Activated CD4-positive, alpha-beta T cell treated with anti-CD3 and anti-CD28 coated beads, Interleukin-2, amount 10 ng/mL, durations not matched to agents 24 days and 14 days (primary cell): ENCODE results near the gene TUBA1C. TPM values are rescaled to one million over a fixed set of nuclear protein-coding genes. Genes with fewer than 3 reads are reported as not detected.

ENCODE experiments used
- DNase-seq: peaks from one replicate; pipeline ENCODE4 v3.0.0; 2022
- H3K27ac Mint-ChIP-seq: one replicate; pipeline ENCODE4 v1.8.0; 2022; ENCODE audit warnings: mild to moderate bottlenecking, mixed read lengths
- H3K27me3 Mint-ChIP-seq: one replicate; pipeline ENCODE4 v1.8.0; 2022; ENCODE audit warnings: mixed read lengths
- H3K36me3 Mint-ChIP-seq: one replicate; pipeline ENCODE4 v1.8.0; 2022; ENCODE audit warnings: low read depth, mild to moderate bottlenecking, mixed read lengths
- H3K4me1 Mint-ChIP-seq: one replicate; pipeline ENCODE4 v1.8.0; 2021; ENCODE audit warnings: mixed read lengths
- H3K4me3 Mint-ChIP-seq: one replicate; pipeline ENCODE4 v1.8.0; 2022; ENCODE audit warnings: mild to moderate bottlenecking, moderate library complexity, mixed read lengths
- H3K9me3 Mint-ChIP-seq: one replicate; pipeline ENCODE4 v1.8.0; 2021; ENCODE audit warnings: mixed read lengths
- intact Hi-C: fragments of 100-400 bp; cut with micrococcal nuclease; formaldehyde crosslinking; loops from one replicate; pipeline ENCODE4 v1.15.1; 2023
- total RNA-seq: library from RNA; stranded (reverse); gene quantifications from 2 replicates; pipeline ENCODE4 v1.2.3, GENCODE V29; 2022

Gene TUBA1C
- total RNA-seq, 1 donor from 2014 or later = 286 TPM

GRCh38 chr12:49323524-49324097 lies 58.7 kb downstream of the TUBA1C start:
- Mint-ChIP-seq H3K27ac (peak overlapping the region; percentile 88), H3K36me3 (peaks cover 22% of the 10 kb centered on the region), H3K27me3 (no peaks in the 10 kb centered on the region), H3K4me1 (peaks cover 24% of the 10 kb centered on the region), H3K4me3 (peak overlapping the region; percentile 94), H3K9me3 (no peaks in the 10 kb centered on the region)
- no peak for DNase-seq
- intact Hi-C loops = loop anchor here (1.0 kb wide), 2 partner anchors 44 to 58 kb away; partner anchors contain the start of genes SPATS2 and TUBA1C

Other genes with a start within 250 kb of the TUBA1C start
- gene PRKAG1, start 246.3 kb upstream of the TUBA1C start, total RNA-seq = 75.3 and 89.8 TPM in 2 replicates
- gene KMT2D, start 204.3 kb upstream of the TUBA1C start, total RNA-seq = 101 TPM in 2 replicates
- gene RHEBL1, start 195.1 kb upstream of the TUBA1C start, total RNA-seq = 10.9 and 11.8 TPM in 2 replicates
- 0.07 and 0.09 TPM in 2 replicates for gene DHH, start 170.3 kb upstream of the TUBA1C start, total RNA-seq
- 39.9 and 43.7 TPM in 2 replicates for gene LMBR1L, start 154.2 kb upstream of the TUBA1C start, total RNA-seq
- gene TUBA1B, start 133.7 kb upstream of the TUBA1C start, total RNA-seq = 1,679 and 1,696 TPM in 2 replicates
- gene TUBA1A, start 76.0 kb upstream of the TUBA1C start, total RNA-seq = 45.9 and 46.8 TPM in 2 replicates
- gene PRPH, start 30.1 kb downstream of the TUBA1C start, total RNA-seq = 0.23 TPM in 1 of 2 replicates, not detected in the other
- gene TROAP, start 58.2 kb downstream of the TUBA1C start, total RNA-seq = 49.9 and 51.6 TPM in 2 replicates
- not detected in 2 replicates for gene C1QL4, start 72.1 kb downstream of the TUBA1C start, total RNA-seq
- not detected in 2 replicates for gene DNAJC22, start 81.8 kb downstream of the TUBA1C start, total RNA-seq
- gene SPATS2, start 102.4 kb downstream of the TUBA1C start, total RNA-seq = 14.5 and 16.2 TPM in 2 replicates